ENCODE data around the gene DNAL1.
A peak's percentile ranks its signal among the peaks of the same experiment; 100 is the strongest.

DNAL1 gene

DNA sequence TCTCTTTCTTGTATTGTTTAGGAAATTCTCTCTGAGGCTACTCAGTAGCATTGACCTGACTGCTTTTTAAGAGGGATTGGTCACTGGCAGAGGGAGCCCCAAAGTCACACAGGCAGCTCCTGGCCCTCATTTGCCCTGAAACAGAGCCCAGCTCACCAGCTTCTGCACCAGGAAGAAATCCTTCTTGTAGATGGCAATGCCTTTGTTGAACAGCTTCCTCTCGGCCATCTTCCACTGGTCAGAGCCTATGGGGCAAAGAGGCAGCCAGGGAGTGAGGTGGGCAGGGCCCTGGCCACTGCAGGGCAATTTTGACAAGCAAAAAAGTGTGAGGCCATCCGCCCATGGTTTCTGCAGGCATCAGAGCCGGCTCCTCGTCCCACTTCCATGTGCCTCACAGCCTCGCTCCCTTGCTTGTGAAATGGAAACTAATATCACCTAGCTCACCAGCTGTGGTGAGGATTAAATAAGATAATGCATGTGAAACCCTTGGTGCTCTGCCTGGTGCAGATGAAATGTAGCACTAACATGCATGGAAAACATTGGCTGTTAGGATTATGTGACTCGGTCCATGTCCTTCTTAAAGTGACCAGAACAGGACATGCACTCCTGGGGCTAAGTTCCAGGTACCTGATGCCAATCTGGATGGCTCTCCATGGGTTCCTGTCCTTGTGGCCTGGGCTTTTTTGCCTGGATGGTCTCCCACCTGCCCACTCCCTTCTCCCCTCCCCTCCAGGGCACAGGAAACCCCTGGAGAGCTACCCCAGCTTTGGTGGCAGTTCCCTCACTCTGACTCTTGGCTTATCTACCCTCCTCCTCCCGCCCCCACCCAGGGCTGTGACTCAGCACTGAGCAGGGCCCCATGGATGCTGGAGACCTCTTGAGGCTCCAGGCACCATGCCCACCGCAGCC, 80.6 kb downstream of the DNAL1 start:
- no peak for DNase-seq

DNA sequence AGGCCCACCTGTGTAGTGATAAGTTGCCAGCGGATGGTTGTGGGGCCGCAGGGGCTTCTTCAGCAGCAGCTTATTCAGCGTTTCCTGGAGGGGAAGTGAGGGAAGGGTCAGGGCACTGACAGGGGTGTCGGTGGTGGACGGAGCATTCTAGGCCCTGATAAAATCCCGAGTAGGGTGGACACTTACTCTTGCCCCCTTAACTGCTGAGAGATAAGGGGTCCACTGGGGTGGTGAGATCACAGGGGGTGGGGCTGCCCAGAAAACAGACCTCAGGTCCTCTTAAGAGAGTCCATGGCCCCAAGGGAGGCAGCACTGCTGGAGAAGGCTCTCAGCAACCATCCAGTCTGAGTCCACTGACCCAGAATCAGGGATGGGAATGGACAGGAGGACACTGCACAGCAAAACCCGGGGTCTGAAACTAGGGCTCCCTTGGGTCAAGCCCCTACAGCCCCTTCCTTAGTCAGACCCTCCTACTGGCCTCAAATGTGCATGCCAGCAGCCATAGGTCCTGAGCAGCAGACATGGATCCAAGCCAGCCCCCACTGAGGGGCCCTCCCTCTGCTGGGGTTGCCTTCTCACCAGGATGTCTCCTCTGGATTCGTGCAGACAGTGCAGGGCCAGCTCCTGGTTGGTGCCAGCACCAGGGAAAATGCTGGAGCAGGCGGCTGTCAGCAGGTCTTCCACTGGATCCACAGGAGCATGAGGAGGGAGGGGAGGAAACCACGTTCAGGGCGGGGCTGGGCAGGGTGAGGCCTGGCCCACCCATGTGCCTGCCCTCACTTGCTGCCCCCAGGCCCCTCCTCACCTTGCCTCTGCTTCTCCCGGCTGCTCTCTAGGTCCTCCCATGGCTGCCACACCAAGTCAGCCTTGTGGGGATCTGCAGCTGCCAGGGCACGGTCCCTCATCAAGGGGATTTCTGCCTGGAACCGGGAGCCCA, 81.5 kb downstream of the DNAL1 start:
- no peak for DNase-seq

DNA sequence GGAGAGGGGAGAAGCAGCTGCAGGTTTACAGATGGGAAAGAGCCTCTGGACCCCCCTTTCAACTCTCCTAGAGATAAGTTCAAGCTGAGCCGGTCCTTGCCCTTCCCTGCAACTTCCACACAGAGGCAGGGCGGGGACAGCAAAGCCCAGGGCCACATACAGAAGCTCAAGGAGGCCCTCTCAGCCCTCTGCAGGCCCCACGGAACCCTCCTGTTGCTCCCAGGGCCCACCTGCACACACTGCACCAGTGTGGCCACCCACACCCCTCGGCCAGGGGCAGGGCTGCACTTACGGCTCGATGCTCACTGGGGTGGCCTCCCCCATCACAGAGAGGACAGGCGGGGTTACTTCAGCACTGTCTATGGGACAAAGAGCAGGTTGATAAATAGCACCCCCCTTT, 82.4 kb downstream of the DNAL1 start:
- no peak for DNase-seq

DNA sequence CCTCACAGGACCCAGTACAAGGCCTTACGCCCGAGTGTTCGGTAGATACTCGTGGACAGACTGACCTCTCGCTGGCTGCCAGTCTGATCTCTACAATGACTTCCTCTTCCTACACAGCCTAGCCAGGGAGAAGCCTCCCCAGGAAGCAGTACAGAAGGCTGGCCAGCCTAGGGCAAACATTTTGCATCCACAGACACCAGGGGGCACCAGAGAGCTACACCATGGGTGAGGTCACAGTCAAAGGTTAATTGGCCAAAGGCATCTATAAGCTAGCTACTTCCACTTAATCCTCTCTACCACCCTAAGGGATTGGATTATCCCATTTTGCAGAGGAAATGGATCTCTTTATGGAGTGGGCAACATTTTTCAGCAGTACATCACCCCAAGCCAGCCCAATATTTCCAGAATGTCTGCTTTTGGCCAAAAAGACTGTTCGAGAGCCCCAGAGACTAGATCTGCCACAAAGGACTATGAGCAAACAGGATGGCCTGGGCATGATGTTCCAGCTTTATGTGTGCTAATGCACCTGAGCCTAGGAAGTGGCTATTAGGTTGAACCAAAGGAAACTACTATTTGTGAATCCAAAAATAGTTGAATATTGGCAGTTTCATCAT, 84.0 kb downstream of the DNAL1 start:
- DNase-seq = peak; percentile 95

DNA sequence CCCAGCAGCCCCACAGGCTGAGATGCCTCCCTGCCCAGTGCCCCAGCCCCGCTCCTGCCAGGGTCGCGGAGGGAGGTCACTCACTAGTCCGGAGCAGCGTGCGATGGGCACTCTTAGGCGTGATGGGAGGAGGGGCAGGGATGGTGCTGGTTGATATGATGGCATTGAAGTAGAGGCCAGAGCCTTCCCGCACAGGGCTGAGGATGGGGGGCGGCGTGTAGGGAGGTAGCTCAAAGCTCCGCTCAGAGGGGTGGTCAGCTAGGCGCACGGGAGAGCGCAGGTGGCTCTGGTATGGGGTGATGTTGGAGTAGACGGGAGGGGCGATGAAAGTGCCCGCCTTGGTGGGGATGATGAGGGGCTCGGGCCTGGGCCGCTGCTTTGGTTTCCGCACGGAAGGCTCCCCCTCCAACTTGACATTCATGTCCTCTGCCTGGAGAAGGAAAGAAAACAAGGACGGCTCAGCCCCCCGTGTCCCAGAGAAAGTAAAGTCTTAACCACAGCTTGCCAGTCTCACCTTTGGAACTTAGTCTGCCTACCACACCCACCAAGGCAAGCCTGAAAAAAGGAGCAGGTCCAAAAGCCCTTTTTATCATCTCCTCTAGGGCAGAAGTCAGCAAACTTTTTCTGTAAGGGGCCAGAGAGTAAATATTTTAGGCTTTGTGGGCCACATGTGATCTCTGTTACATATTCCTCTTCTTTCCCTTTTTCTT, 84.9 kb downstream of the DNAL1 start:
- DNase-seq = no peak

DNA sequence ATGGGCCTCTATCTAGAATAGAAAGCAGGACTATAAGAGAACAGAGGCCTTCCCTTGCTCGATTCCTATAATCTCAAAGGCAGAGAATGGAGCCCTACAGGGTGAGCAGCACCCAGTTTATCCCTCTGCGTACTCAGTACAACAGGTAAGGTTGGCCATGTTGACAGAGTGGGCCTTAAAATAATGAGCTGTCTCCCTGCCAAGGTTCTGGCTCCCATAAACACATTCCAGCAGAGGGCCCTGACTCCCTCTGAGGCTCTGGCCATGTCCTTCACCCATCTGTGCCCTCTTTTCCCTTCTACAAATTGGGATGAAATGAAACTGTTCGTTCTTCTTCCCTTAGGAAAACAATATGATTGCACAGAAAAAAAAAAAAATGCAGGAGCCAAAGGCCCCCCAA, 86.3 kb downstream of the DNAL1 start:
- DNase-seq = no peak

DNA sequence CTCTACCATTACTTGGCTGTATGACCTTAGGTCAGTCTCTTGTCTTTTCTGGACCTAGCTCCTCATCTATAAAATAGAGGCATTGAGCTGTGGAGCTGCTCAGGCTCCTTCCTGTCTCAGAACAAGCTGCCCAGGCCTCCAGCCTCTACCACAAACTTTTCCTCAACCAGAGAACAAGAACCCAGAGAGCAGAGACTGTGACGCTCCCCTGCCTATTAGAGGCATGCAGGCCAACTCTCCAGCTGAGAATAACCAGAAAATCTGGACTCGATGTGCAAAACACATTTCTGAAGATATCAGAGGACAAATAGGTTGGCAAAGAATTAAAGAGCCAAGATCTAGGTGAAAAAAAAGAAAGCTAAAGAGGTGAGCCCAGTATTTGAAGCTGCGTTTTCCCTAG, 87.2 kb downstream of the DNAL1 start:
- no peak for DNase-seq

DNA sequence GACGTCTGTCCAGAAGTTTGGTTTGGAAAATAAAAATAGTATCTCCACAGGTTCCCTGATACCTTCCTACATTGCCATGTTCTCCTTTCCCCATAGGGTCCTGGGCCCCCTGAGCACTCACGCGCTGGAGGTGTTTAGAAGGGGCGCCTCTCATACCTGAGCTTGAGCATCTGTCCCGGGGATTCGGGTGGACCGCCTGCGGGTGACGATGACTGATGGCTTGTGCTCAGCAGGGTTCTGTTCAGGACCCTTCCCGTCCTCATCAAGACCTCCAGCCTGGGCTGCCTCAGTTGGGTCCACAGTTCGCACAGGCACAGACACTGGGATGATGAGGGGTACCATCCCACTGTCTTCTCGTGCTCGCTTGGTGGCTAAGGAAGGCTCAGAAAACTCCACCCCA, 92.1 kb downstream of the DNAL1 start:
- DNase-seq = no peak

DNA sequence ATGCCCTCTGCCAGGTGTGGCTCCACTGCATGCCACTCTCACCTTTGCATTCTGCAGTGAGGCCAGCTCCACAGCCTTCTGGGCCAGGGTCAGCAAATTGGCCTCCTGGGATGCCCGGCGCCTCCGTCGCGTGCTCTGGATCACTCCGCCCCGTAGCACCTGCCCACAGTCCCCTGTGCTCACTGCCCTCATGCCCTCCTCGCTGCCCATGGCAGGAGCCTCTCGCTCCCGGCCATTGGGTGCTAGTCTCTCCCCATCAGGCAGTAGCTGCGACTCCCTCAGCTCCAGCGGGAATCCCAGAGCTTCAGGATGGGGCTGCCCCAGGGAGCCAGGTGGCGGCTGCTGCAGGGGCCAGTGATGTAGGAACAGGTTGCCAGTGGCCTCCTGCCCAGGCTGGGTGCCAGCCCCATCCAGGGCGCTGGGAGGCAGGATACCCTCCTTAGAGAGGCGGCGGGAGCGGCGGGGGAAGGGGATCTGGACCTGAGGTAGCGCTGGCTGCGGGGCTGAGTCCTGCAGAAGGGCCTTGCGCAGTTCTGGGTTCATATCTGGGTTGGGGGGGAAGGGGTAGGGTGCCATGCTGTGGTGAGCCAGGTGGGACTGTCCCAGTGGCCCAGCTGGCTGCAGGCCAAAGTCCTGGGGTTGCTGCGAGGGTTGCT, 93.9 kb downstream of the DNAL1 start:
- no peak for DNase-seq

DNA sequence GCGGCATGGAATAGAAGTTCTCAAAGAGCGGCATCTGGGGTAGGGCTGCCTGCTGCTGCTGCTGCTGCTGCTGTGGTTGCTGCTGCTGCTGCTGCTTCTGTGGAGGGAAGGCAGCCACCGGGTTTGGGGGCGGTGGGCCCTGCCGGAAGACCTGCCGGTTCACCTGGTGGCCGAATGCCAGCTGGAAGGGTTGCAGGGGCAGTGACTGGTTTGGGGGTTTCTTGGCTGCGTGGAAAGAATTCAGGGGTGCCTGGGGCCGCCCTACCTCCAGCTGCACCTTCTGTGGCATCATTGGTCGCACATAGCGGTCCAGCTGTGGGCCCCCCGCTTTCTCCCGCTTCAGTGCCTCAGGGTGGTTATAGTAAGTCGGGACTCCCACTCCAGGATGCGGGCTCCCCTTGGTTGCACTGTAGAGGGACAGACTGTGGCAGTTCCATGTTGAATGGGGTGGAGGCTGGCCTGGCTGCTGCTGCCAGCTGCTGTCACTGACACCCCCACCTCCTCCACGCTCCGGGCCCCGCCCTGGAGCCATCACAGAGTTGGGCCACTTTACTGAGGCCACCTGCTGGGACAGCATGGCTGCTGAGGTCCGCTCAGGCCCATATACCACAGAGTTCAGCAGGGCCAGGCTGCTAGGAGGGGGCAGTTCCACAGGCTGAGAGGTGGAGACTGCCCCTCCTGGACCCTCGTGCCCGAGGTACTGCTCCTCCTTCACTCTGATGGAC, 94.5 kb downstream of the DNAL1 start:
- DNase-seq = no peak

DNA sequence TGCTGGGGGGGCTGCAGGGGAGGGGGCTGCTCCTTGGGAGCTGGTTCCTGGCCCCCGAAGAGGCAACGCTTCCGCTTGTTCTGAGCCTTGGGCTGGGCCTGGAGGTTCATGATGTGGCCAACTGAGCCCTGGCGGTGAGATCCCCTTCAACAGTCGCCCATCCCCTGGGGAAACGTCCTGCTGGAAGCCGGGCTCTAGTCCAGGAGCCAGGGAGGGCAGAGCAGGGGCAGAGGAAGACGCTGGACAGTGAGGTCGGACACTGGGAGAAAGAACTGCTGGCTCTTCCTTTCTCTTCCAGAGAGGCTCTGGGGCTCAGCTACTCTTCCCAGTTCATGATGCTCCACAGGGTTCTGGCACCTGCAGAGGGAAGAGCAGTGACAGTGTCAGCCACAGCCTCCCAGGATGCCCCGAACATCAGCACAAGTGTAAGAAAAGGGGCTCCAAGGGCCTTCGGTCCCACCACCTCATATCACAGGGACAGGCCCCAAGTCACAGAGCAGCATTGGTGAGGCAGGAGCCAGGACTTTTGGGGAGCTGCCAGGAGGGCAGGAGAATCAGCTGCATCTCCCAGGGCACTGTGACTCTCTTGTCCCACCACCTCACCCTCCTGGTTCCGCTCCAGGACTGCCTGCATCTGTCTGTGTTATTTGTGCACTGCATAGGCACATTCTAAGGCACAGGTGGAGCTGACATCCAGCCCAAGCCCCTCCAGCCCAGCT, 95.3 kb downstream of the DNAL1 start:
- no peak for DNase-seq

DNA sequence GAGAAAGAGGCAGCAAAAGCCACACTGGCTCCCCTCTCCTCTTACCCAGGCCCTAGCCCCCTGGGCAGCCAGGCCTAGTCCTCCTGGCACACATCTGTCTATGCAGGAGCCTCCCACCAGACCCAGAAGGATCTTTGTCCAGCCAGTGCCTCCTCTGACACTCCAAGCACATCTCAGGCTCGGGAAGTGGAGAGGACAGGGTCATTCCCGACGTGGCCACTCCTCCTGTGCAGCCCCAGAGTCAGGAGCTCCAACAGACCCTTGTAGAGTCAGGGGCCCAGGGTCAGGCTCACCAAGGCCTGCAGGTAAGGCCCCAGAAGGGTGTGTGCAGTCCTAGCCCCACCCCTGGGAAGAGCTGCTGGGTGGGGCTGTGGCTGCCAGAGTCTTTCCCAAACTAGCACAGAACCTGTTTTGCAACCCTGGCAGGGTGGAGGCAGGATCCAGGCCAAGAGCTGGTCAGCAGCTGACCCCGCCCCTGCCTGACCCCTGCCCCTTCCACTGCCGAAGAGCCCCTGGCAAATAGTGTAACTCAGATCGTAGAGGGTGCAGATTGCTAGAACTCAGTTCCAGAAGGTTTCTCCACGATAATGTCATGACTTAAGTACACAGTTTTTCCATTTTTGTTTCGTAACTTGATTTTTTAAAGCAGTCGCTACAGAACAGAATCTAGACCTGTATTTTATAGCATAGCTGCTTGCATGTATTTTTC, 96.0 kb downstream of the DNAL1 start:
- no peak for DNase-seq

DNA sequence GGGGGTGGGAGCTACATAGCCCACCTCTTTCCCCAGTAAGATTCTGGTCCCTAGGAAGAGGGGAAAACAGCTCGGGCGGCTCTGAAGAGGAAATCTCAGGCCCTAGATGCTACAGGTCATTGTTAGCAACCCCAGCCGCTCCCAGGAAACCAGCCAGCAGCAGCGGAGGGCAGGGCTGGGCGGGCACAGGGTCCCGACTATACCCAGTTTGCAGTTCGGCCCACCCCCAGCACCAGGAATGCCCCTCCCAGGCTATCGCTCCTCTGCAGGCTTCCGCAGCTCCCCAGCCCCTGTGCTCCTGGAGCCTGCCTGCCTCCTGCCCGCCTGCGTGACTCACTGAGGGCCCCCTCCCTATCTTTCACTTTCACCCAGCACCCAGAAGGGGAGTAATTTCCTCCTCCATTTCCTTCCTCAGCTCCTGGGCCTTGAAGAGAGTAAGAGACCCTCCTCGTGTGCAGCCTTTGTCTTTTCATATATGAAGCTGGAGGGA, 96.6 kb downstream of the DNAL1 start:
- peak; percentile 87 for DNase-seq

DNA sequence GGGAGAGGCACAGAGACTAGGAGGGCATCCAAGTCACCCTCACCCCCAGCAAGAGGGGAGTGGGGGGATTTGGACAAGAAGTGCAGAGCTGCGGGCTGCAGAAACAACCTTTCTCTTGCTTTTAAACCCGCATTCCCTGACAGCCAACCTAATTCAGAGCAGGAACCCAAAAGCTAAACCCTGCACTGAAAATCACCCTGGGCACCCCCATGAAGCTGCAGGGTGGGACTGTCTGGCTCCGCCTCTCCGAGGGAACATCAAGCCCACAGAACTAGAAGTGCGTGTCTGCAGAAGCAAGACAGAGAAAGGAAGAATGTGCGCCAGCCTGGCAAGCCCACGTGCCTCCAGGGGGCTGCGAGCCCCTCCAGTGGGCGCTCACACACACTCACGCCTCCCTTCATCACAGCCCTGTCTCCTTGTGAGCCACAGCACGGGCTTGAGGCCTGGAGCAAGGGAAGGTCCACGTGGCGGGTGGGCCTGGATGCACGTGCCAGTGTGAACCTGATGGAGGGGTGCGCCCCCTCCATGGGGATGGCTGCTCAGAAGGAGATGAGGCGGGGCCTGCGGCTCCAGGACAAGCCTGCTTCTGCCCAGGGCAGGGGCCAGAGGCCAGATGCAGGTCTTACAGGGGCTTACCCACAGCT, 97.2 kb downstream of the DNAL1 start:
- peak; percentile 58 for DNase-seq

DNA sequence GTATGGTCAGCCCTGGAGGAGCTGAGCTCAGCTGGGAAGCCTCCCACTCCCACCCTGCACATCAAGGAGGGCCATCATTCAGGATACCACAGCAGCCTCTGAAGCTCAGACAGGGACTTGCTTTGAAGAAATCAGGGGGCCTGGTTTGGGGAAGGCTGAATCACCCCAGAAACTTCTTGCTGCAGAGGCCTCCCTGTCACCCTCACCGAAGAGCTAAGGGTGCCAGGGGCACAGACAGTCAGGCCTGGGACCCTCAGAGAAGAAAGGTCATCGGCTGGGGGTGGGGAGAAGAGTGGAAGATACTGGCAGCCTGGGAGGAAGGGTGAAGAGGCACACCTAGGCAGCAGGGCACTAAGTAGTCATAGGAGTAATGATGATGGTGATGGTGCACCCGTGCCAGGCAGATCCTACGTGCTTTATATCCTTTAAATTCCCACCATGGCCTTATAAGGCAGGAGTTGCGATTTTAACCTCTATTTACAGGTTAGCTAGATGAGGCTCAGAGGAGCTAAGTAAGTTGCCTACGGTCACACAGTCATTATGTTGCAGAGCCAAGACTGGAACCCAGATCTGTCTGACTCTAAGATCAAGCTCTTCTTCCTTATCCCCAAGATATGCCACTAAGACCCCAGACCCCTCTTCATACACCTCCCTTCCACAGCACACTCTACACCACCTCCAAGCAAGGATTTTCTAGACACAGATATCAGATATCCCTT, 97.9 kb downstream of the DNAL1 start:
- peak; percentile 50 for DNase-seq

DNA sequence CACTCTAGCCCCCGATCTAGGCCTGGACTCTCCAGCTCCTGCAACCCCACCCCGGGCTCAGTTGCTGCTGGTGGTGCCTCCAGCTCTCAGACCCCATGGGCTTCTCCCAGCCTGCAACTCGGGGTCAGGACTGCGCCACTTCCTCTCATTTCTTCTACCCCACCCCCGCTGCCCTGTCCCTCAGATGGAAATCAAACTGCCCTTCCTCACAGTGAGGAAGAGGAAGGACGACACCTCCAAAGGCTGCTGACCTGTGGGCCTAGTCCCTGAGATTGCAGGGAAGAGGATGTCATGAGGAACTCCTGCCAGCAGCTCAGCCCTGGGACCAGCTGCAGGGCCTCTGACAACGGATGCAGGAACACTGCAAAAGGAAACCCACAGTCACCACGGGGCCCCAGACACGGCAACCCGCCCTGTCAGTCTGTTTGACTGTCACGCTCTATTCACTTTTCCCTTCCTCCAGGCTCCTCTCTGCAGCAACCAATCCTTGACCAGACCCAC, 98.7 kb downstream of the DNAL1 start:
- peak; percentile 81 for DNase-seq

DNA sequence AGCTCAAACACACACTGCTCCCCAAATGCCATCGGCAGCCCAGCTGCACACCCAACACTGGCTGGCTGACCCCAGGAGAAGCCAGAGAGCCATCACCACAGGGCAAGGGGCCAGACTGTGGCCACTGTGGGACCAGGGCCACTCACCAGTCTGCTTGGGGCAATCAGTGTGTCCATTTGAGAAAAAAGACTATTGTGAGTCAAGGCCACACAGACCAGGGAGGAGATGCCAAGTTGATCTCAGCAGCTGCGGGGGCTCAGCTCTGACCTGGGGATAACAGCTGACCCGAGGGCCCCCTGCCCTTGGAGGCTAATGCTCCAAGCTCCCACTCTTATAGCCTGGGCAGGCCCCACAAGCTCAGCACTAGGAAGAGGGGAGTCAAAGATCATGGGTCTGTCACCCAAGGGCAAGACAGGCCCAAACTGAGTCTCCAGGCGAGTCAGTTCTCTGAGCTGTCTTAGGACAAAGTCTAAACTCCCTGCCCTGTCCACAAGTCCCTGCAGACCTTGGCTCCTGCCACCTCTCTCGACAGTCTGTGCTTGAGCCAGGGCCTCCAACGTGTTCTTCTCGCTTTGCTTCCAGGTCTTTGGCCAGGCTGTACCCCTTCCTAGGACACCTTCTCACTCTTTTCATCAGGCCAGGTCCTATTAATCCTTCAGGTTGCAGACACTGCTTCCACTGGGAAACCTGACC, 99.5 kb downstream of the DNAL1 start:
- DNase-seq = no peak
